Measurements from ENCODE around the gene EIF2S3. TPM values are rescaled to one million over a fixed set of nuclear protein-coding genes. Genes with fewer than 3 reads are reported as not detected.

The EIF2S3 gene
- total and polyA plus RNA-seq, 2 of the 8 experiments (the other 6 are each of a cell fraction or from before 2014, with no cell fraction given), result 65.5 to 259 TPM

DNA sequence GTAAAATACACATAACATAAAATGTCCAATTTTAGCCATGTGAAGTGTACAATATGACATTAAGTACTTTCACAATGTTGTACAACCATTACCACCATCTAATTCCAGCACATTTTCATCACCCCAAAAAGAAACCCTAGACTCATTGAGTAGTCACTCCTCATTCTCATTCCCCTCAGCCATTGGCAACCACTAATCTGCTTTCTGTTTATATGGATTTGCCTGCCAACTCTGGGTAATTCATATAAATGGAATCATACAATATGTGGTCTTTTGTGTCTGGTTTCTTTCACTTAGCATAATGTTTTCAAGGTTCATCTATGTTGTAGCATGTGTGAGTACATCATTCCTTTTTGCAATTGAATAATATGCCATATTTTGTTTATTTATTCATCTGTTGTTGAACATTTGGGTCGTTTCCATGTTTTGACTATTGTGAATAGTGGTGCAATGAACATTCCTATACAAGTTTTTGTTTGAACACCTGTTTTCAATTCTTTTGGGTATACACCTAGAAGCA is 43.0 kb downstream of the EIF2S3 start:
- Histone ChIP-seq H3K79me2 (ENCODE audit: control insufficient read depth in 1 of 2, insufficient read depth in 2 of 2, low read length in 2 of 2) (no peaks in the 10 kb centered on the region), H3K9me3 (ENCODE audit: insufficient read depth in 2 of 2, low read depth in 1 of 2, low read length in 1 of 2) (no peaks in the 10 kb centered on the region), H3K27ac (ENCODE audit: low read depth, low read length) (no peak overlapping the region), H3K23ac (ENCODE audit: insufficient read length) (no peak overlapping the region), H3K4me2 (ENCODE audit: insufficient read depth in 1 of 2, low read depth in 2 of 2, low read length in 2 of 2) (no peak overlapping the region), H3K14ac (ENCODE audit: insufficient read length) (no peak overlapping the region), H3K9ac (replicated peaks in 1 of 4; ENCODE audit: extremely low read depth in 1 of 4, low read depth in 3 of 4, low read length in 3 of 4) (no peak overlapping the region), H3K4me1 (replicated peaks in 1 of 4; ENCODE audit: control insufficient read depth in 3 of 4, insufficient read depth in 4 of 4, low read length in 3 of 4) (no peaks in the 10 kb centered on the region), H4K20me1 (replicated peaks in 1 of 2; ENCODE audit: control insufficient read depth in 1 of 2, insufficient read depth in 2 of 2, low read length in 2 of 2) (no peaks in the 10 kb centered on the region), H3K23me2 (ENCODE audit: low read depth, low read length) (no peaks in the 10 kb centered on the region), H3K27me3 (replicated peaks in 1 of 4; ENCODE audit: control insufficient read depth in 3 of 4, extremely low read depth in 1 of 4, insufficient read depth in 3 of 4, low read length in 3 of 4) (no peaks in the 10 kb centered on the region), H3K79me1 (ENCODE audit: low read depth, low read length) (no peaks in the 10 kb centered on the region), H2BK12ac (ENCODE audit: low read depth, low read length) (no peak overlapping the region), H2AK5ac (ENCODE audit: low read depth, low read length) (no peak overlapping the region), H3K56ac (replicated peaks; ENCODE audit: insufficient read length, low read depth, low read length) (no peak overlapping the region), H3K18ac (ENCODE audit: extremely low read depth, low read length) (no peak overlapping the region), H2AFZ (ENCODE audit: low read length) (no peak overlapping the region), H4K8ac (ENCODE audit: extremely low read depth, insufficient read depth, low read length) (no peak overlapping the region), H2BK120ac (replicated peaks; ENCODE audit: low read depth, low read length) (no peak overlapping the region), H3K4ac (replicated peaks; ENCODE audit: insufficient read length, low read depth, low read length) (no peak overlapping the region), H2BK5ac (ENCODE audit: low read depth, low read length) (no peak overlapping the region), H4K91ac (replicated peaks; ENCODE audit: insufficient read length, low read length) (no peak overlapping the region), H3K4me3 (ENCODE audit: extremely low read depth in 1 of 4, insufficient read depth in 2 of 4, low read depth in 3 of 4, low read length in 4 of 4) (no peak overlapping the region), H3K36me3 (ENCODE audit: control insufficient read depth in 2 of 4, insufficient read depth in 4 of 4, low read length in 3 of 4) (no peaks in the 10 kb centered on the region), H2BK15ac (ENCODE audit: low read length) (no peak overlapping the region), H4K5ac (ENCODE audit: insufficient read length, low read depth, low read length) (no peak overlapping the region), H2BK20ac (ENCODE audit: low read length) (no peak overlapping the region)
- ChIA-PET CTCF (ENCODE audit: partially characterized antibody) (no interaction called here), POLR2A (ENCODE audit: partially characterized antibody) (no interaction called here)
- no peak for FAIRE-seq
- DNase-seq (ENCODE audit: low read depth in 1 of 2, low spot score in 2 of 2), result no peak
- 67% methylated on average over 1 of the region's 1 CpG; no CpG with 5 or more reads in 1 of the 2 experiments for WGBS, 2 experiments (ENCODE audit: extremely low coverage in 1 of 2, insufficient coverage in 1 of 2, insufficient read length in 1 of 2, insufficient replicate concordance in 2 of 2, low coverage in 1 of 2, low lambda C conversion rate in 2 of 2, missing lambda C conversion rate in 1 of 2)
- TF ChIP-seq RBBP5 (IDR thresholded peaks at IDR 0.05; ENCODE audit: borderline replicate concordance, low read depth, low read length) (no peak), POU5F1 (IDR thresholded peaks at IDR 0.05; ENCODE audit: low read depth, low read length) (no peak), KDM5A (IDR thresholded peaks at IDR 0.05; ENCODE audit: low read length) (no peak), TBP (IDR thresholded peaks at IDR 0.05; ENCODE audit: low read depth, low read length) (no peak), TEAD4 (IDR thresholded peaks at IDR 0.05; ENCODE audit: low read depth, low read length) (no peak), TCF12 (IDR thresholded peaks at IDR 0.05; ENCODE audit: low read depth, low read length) (no peak), HDAC2 (IDR thresholded peaks at IDR 0.05; ENCODE audit: borderline replicate concordance in 1 of 2, low read depth in 2 of 2, low read length in 2 of 2) (no peak), EGR1 (IDR thresholded peaks at IDR 0.05; ENCODE audit: borderline replicate concordance, low read depth, low read length) (no peak), GABPA (IDR thresholded peaks at IDR 0.05; ENCODE audit: borderline replicate concordance, insufficient read depth, low read length) (no peak), NRF1 (IDR thresholded peaks at IDR 0.05; ENCODE audit: low read depth, low read length) (no peak), CHD2 (IDR thresholded peaks at IDR 0.05; ENCODE audit: low read length) (no peak), PHF8 (conservative IDR thresholded peaks at IDR 0.05; ENCODE audit: low read depth, low read length) (no peak), RAD21 (IDR thresholded peaks at IDR 0.05 in 1 of 2, conservative IDR thresholded peaks at IDR 0.05 in 1 of 2; ENCODE audit: low read depth in 2 of 2, low read length in 2 of 2) (no peak), SIN3A (conservative IDR thresholded peaks at IDR 0.05 in 1 of 2, IDR thresholded peaks at IDR 0.05 in 1 of 2; ENCODE audit: low read depth in 1 of 2, low read length in 2 of 2) (no peak)

All from H1 (cell line).